Measurements from ENCODE around the gene DUSP12. TPM values are rescaled to one million over a fixed set of nuclear protein-coding genes. Genes with fewer than 3 reads are reported as not detected.

DUSP12 gene
- total RNA-seq, 8 experiments from 2014 or later = 22.8 to 100 (median 66.8) TPM

- no peak for ATAC-seq (replicated peaks in 6 of 8)
- no peak overlapping the region for H3K4me3 ChIP-seq
- H3K4me1 ChIP-seq (replicated peaks in 1 of 2) = no peaks in the 10 kb centered on the region
- in situ Hi-C loops (cut with MboI; ENCODE audit: low pct_unique_long_range_greater_than_20kb in 2 of 9, low sequenced_read_pairs in 9 of 9, unreplicated experiment in 9 of 9) = loop anchor here in 5 of 9 experiments (25.0 kb wide), 2 partner anchors 258 to 608 kb away; partner anchors contain the start of genes C1orf226 (in 1 of the 5) and SPATA46 (in 1 of the 5)
- no peak overlapping the region for H3K27ac ChIP-seq
- 77 to 100% (median 94%) methylated on average over 1 to 2 of the region's 2 CpGs; no CpG with 5 or more reads in 3 of the 10 experiments for WGBS, 10 experiments
Measured at GRCh38 chr1:161779393-161779792, 29.8 kb downstream of the DUSP12 start.

GRCh38 chr1:161781995-161782394 is 32.4 kb downstream of the DUSP12 start:
- in situ Hi-C loops (cut with MboI; ENCODE audit: low pct_unique_long_range_greater_than_20kb in 2 of 9, low sequenced_read_pairs in 9 of 9, unreplicated experiment in 9 of 9) = loop anchor here in 5 of 9 experiments (10.0 to 25.0 kb wide), 3 partner anchors 253 to 605 kb away; partner anchors contain the start of genes C1orf226 (in 1 of the 5) and SPATA46 (in 1 of the 5)
- Histone ChIP-seq H3K27ac (no peak overlapping the region), H3K4me3 (no peak overlapping the region), H3K4me1 (replicated peaks in 1 of 2) (no peaks in the 10 kb centered on the region)
- ATAC-seq (replicated peaks in 6 of 8) = peak in 2 of 8 experiments; percentile 61 to 70

- Histone ChIP-seq H3K4me1 (replicated peaks in 1 of 2) (no peaks in the 10 kb centered on the region), H3K27ac (no peak overlapping the region), H3K4me3 (no peak overlapping the region)
- in situ Hi-C loops (cut with MboI; ENCODE audit: low pct_unique_long_range_greater_than_20kb in 2 of 9, low sequenced_read_pairs in 9 of 9, unreplicated experiment in 9 of 9) = loop anchor here in 5 of 9 experiments (10.0 to 25.0 kb wide), 3 partner anchors 252 to 604 kb away; partner anchors contain the start of genes C1orf226 (in 1 of the 5) and SPATA46 (in 1 of the 5)
- WGBS, 10 experiments = 94 to 100% (median 100%) methylated on average over 1 to 4 of the region's 4 CpGs; no CpG with 5 or more reads in 3 of the 10 experiments
- no peak for ATAC-seq (replicated peaks in 6 of 8)
Measured at GRCh38 chr1:161782886-161783285, 33.3 kb downstream of the DUSP12 start.

- H3K4me1 ChIP-seq (replicated peaks in 1 of 2) = no peaks in the 10 kb centered on the region
- H3K27ac ChIP-seq = no peak overlapping the region
- in situ Hi-C loops (cut with MboI; ENCODE audit: low pct_unique_long_range_greater_than_20kb in 2 of 9, low sequenced_read_pairs in 9 of 9, unreplicated experiment in 9 of 9) = loop anchor here in 5 of 9 experiments (10.0 to 25.0 kb wide), 3 partner anchors 250 to 602 kb away; partner anchors contain the start of genes C1orf226 (in 1 of the 5) and SPATA46 (in 1 of the 5)
- WGBS, 10 experiments = 88 to 100% (median 97%) methylated on average over 1 of the region's 1 CpG; no CpG with 5 or more reads in 2 of the 10 experiments
- H3K4me3 ChIP-seq = no peak overlapping the region
- ATAC-seq (replicated peaks in 6 of 8) = no peak
Measured at GRCh38 chr1:161784968-161785367, 35.4 kb downstream of the DUSP12 start.

GRCh38 chr1:161787355-161787754 is 37.8 kb downstream of the DUSP12 start:
- in situ Hi-C loops (cut with MboI; ENCODE audit: low pct_unique_long_range_greater_than_20kb in 2 of 9, low sequenced_read_pairs in 9 of 9, unreplicated experiment in 9 of 9) = loop anchor here in 5 of 9 experiments (10.0 to 25.0 kb wide), 3 partner anchors 247 to 600 kb away; partner anchors contain the start of genes C1orf226 (in 1 of the 5) and SPATA46 (in 1 of the 5)
- no peak for ATAC-seq (replicated peaks in 6 of 8)
- Histone ChIP-seq H3K4me3 (no peak overlapping the region), H3K27ac (no peak overlapping the region), H3K4me1 (replicated peaks in 1 of 2) (no peaks in the 10 kb centered on the region)
- WGBS, 10 experiments = 79 to 100% (median 84%) methylated on average over 1 to 4 of the region's 4 CpGs; no CpG with 5 or more reads in 1 of the 10 experiments

- WGBS, 10 experiments = 89 to 100% (median 100%) methylated on average over 1 to 4 of the region's 4 CpGs; no CpG with 5 or more reads in 3 of the 10 experiments
- in situ Hi-C loops (cut with MboI; ENCODE audit: low pct_unique_long_range_greater_than_20kb in 2 of 9, low sequenced_read_pairs in 9 of 9, unreplicated experiment in 9 of 9) = loop anchor here in 6 of 9 experiments (10.0 to 25.0 kb wide), 3 partner anchors 234 to 597 kb away; partner anchors contain the start of genes C1orf226 (in 1 of the 6), OLFML2B (in 1 of the 6) and SPATA46 (in 1 of the 6)
- Histone ChIP-seq H3K4me1 (replicated peaks in 1 of 2) (no peaks in the 10 kb centered on the region), H3K27ac (no peak overlapping the region), H3K4me3 (no peak overlapping the region)
- ATAC-seq (replicated peaks in 6 of 8) = no peak
Measured at GRCh38 chr1:161790587-161791317, 41.2 kb downstream of the DUSP12 start.

GRCh38 chr1:161791904-161792655 is 42.5 kb downstream of the DUSP12 start:
- in situ Hi-C loops (cut with MboI; ENCODE audit: low pct_unique_long_range_greater_than_20kb in 2 of 9, low sequenced_read_pairs in 9 of 9, unreplicated experiment in 9 of 9) = loop anchor here in 6 of 9 experiments (10.0 to 25.0 kb wide), 3 partner anchors 233 to 595 kb away; partner anchors contain the start of genes C1orf226 (in 1 of the 6), OLFML2B (in 1 of the 6) and SPATA46 (in 1 of the 6)
- no peaks in the 10 kb centered on the region for H3K4me1 ChIP-seq (replicated peaks in 1 of 2)
- H3K4me3 ChIP-seq = no peak overlapping the region
- 71 to 100% (median 94%) methylated on average over 2 to 5 of the region's 5 CpGs; no CpG with 5 or more reads in 1 of the 10 experiments for WGBS, 10 experiments
- H3K27ac ChIP-seq = no peak overlapping the region
- ATAC-seq (replicated peaks in 6 of 8) = no peak

- ATAC-seq (replicated peaks in 6 of 8) = peak in 7 of 8 experiments; percentile 29 to 99 (median 61)
- in situ Hi-C loops (cut with MboI; ENCODE audit: low pct_unique_long_range_greater_than_20kb in 2 of 9, low sequenced_read_pairs in 9 of 9, unreplicated experiment in 9 of 9) = loop anchor here in 6 of 9 experiments (10.0 to 25.0 kb wide), 3 partner anchors 232 to 595 kb away; partner anchors contain the start of genes C1orf226 (in 1 of the 6), OLFML2B (in 1 of the 6) and SPATA46 (in 1 of the 6)
- H3K4me1 ChIP-seq (replicated peaks in 1 of 2) = no peaks in the 10 kb centered on the region
- no peak overlapping the region for H3K4me3 ChIP-seq
- no peak overlapping the region for H3K27ac ChIP-seq
- 0 to 83% (median 54%) methylated on average over 1 to 3 of the region's 3 CpGs for WGBS, 10 experiments
Measured at GRCh38 chr1:161792740-161793139, 43.2 kb downstream of the DUSP12 start.

GRCh38 chr1:161799792-161800191 is 50.2 kb downstream of the DUSP12 start:
- no peaks in the 10 kb centered on the region for H3K4me1 ChIP-seq (replicated peaks in 1 of 2)
- in situ Hi-C loops (cut with MboI; ENCODE audit: low pct_unique_long_range_greater_than_20kb in 2 of 9, low sequenced_read_pairs in 9 of 9, unreplicated experiment in 9 of 9) = loop anchor here in 6 of 9 experiments (10.0 to 25.0 kb wide), 3 partner anchors 225 to 588 kb away; partner anchors contain the start of genes C1orf226 (in 1 of the 6), OLFML2B (in 1 of the 6) and SPATA46 (in 1 of the 6)
- H3K4me3 ChIP-seq = no peak overlapping the region
- H3K27ac ChIP-seq = no peak overlapping the region
- ATAC-seq (replicated peaks in 6 of 8) = no peak
- WGBS, 10 experiments = 87 to 100% (median 97%) methylated on average over 1 of the region's 1 CpG

GRCh38 chr1:161801955-161802354 is 52.4 kb downstream of the DUSP12 start:
- ATAC-seq (replicated peaks in 6 of 8) = no peak
- WGBS, 10 experiments = 70 to 100% (median 79%) methylated on average over 1 to 7 of the region's 7 CpGs
- Histone ChIP-seq H3K4me1 (replicated peaks in 1 of 2) (no peaks in the 10 kb centered on the region), H3K4me3 (no peak overlapping the region), H3K27ac (no peak overlapping the region)
- in situ Hi-C loops (cut with MboI; ENCODE audit: low pct_unique_long_range_greater_than_20kb in 2 of 9, low sequenced_read_pairs in 9 of 9, unreplicated experiment in 9 of 9) = no loop called here

- no peak overlapping the region for H3K27ac ChIP-seq
- 30 to 100% (median 90%) methylated on average over 1 to 2 of the region's 2 CpGs for WGBS, 10 experiments
- H3K4me3 ChIP-seq = no peak overlapping the region
- in situ Hi-C loops (cut with MboI; ENCODE audit: low pct_unique_long_range_greater_than_20kb in 2 of 9, low sequenced_read_pairs in 9 of 9, unreplicated experiment in 9 of 9) = no loop called here
- no peaks in the 10 kb centered on the region for H3K4me1 ChIP-seq (replicated peaks in 1 of 2)
- no peak for ATAC-seq (replicated peaks in 6 of 8)
Measured at GRCh38 chr1:161803181-161803580, 53.6 kb downstream of the DUSP12 start.

- H3K27ac ChIP-seq = no peak overlapping the region
- in situ Hi-C loops (cut with MboI; ENCODE audit: low pct_unique_long_range_greater_than_20kb in 2 of 9, low sequenced_read_pairs in 9 of 9, unreplicated experiment in 9 of 9) = no loop called here
- no peaks in the 10 kb centered on the region for H3K4me1 ChIP-seq (replicated peaks in 1 of 2)
- no peak for ATAC-seq (replicated peaks in 6 of 8)
- WGBS, 10 experiments = 25 to 100% (median 91%) methylated on average over 1 to 3 of the region's 3 CpGs; no CpG with 5 or more reads in 1 of the 10 experiments
- no peak overlapping the region for H3K4me3 ChIP-seq
Measured at GRCh38 chr1:161805399-161806197, 56.0 kb downstream of the DUSP12 start.

Data from motor neuron (in vitro differentiated cells).